MCF 10A (cell line): Measurements from ENCODE around the gene OCIAD2. TPM values are rescaled to one million over a fixed set of nuclear protein-coding genes. Genes with fewer than 3 reads are reported as not detected.
A peak's percentile ranks its signal among the peaks of the same experiment; 100 is the strongest.

Source experiments
- BruUV-seq: library from RNA; stranded (reverse); fragments of 400-500 nt; replicated peaks from 2 replicates; lab custom pipeline; 2021; lab: Mats Ljungman, UMichigan
- CTCF ChIA-PET: fragments of 300-600 bp; sonication (Branson Sonifier 250); formaldehyde crosslinking; extraction: SDS; loops from one replicate; lab custom pipeline; 2021; ENCODE audit warnings: antibody characterized with exemption, inconsistent platforms; lab: Yijun Ruan, JAX
- POLR2A ChIA-PET: fragments of 300-600, 350-650 bp; sonication (Branson Sonifier 250); formaldehyde crosslinking; extraction: SDS; loops from one replicate; lab custom pipeline; 2020; ENCODE audit warnings: antibody characterized with exemption, inconsistent platforms; lab: Yijun Ruan, JAX
- DNase-seq: peaks from one replicate; pipeline ENCODE4 v3.0.0-alpha.2; 2018; ENCODE audit not compliant: unreplicated experiment
- H3K27ac Mint-ChIP-seq: one replicate; pipeline ENCODE4 v1.8.0; 2022; ENCODE audit warnings: mild to moderate bottlenecking, low read depth, mixed read lengths; ENCODE audit not compliant: unreplicated experiment
- H3K27me3 Mint-ChIP-seq: one replicate; pipeline ENCODE4 v1.8.0; 2022; ENCODE audit warnings: mixed read lengths; ENCODE audit not compliant: insufficient read depth, unreplicated experiment
- H3K36me3 Mint-ChIP-seq: one replicate; pipeline ENCODE4 v1.8.0; 2022; ENCODE audit warnings: mild to moderate bottlenecking, moderate library complexity, mixed read lengths; ENCODE audit not compliant: insufficient read depth, unreplicated experiment
- H3K4me1 Mint-ChIP-seq: one replicate; pipeline ENCODE4 v1.8.0; 2022; ENCODE audit warnings: mixed read lengths; ENCODE audit not compliant: insufficient read depth, unreplicated experiment
- H3K4me3 Mint-ChIP-seq: one replicate; pipeline ENCODE4 v1.8.0; 2022; ENCODE audit warnings: mild to moderate bottlenecking, moderate library complexity, mixed read lengths; ENCODE audit not compliant: unreplicated experiment
- H3K9me3 Mint-ChIP-seq: one replicate; pipeline ENCODE4 v1.8.0; 2022; ENCODE audit warnings: mixed read lengths; ENCODE audit not compliant: unreplicated experiment
- intact Hi-C: fragments of 100-400 bp; cut with micrococcal nuclease; formaldehyde crosslinking; loops from 2 replicates; pipeline ENCODE4 v1.14.1; 2022
- total RNA-seq: library from RNA; stranded (reverse); gene quantifications from 2 replicates; pipeline ENCODE4 v1.2.3, GENCODE V29; 2022
- TF ChIP-seq, protein P1 (sequence below): fragments of 200-600 bp; IDR thresholded peaks from one replicate; pipeline ENCODE4 v1.8.0; 2022; ENCODE audit warnings: antibody characterized with exemption, mild to moderate bottlenecking; ENCODE audit not compliant: unreplicated experiment

Gene OCIAD2
- total RNA-seq, 1 experiment from 2014 or later = 94.1 TPM

DNA sequence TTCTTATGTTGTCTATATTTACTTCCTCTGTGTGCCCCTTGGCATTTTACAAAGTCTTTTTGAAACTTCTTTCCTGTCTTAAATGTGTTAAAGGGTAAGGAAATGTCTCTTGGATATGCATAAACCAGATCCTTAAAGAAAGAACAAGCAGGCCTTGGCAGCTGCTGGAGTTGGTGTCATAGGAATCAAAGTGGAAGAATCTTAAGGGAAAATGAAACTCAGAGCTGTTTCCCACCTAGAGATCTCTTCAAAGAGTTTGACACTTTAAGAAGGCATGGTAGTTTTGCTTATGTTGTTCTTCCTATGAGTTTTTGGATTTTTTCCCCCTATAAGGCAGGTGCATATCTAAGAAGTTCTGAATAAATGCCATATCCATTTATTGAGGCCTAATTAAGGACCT lies 42.5 kb upstream of the OCIAD2 start:
- H3K36me3 Mint-ChIP-seq = no peaks in the 10 kb centered on the region
- no peaks in the 10 kb centered on the region for H3K9me3 Mint-ChIP-seq
- TF ChIP-seq, protein P1, sequence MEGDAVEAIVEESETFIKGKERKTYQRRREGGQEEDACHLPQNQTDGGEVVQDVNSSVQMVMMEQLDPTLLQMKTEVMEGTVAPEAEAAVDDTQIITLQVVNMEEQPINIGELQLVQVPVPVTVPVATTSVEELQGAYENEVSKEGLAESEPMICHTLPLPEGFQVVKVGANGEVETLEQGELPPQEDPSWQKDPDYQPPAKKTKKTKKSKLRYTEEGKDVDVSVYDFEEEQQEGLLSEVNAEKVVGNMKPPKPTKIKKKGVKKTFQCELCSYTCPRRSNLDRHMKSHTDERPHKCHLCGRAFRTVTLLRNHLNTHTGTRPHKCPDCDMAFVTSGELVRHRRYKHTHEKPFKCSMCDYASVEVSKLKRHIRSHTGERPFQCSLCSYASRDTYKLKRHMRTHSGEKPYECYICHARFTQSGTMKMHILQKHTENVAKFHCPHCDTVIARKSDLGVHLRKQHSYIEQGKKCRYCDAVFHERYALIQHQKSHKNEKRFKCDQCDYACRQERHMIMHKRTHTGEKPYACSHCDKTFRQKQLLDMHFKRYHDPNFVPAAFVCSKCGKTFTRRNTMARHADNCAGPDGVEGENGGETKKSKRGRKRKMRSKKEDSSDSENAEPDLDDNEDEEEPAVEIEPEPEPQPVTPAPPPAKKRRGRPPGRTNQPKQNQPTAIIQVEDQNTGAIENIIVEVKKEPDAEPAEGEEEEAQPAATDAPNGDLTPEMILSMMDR = no peak
- intact Hi-C loops = no loop called here
- BruUV-seq = no TSS peak
- no peak for DNase-seq
- peak overlapping the region; percentile 67 for H3K27ac Mint-ChIP-seq
- no peaks in the 10 kb centered on the region for H3K27me3 Mint-ChIP-seq
- H3K4me3 Mint-ChIP-seq = no peak overlapping the region
- POLR2A ChIA-PET = interaction anchor here (0.7 to 1.2 kb wide), 5 partner anchors 9 to 170 kb away, joined by 3 to 6 read pairs (median 3); partner anchors contain the start of genes FRYL and OCIAD2
- CTCF ChIA-PET = interaction anchor here (0.6 to 2.1 kb wide), 4 partner anchors 9 to 25 kb away, joined by 3 to 4 read pairs (median 4); no protein-coding TSS in a partner anchor
- H3K4me1 Mint-ChIP-seq = peaks cover 29% of the 10 kb centered on the region

DNA sequence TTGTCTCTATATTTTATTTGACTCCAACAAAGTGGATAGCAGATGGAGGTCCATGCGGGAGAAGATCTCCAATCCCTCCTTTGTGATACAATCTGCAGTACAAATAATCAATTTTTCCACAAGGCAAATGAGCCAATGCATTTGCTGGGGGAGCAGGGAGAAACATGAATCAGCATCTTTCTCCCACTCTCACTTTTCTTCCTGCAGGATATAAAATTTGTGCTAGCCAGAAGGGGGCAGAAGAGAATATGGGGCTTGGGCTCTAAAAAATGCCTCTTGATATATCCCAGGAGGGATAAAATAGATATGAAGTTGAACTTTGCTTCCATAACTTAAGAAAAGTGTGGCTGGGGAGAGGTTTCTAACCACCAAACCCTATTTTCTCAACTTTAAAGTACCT lies 41.2 kb upstream of the OCIAD2 start:
- Mint-ChIP-seq H3K27me3 (no peaks in the 10 kb centered on the region), H3K9me3 (no peaks in the 10 kb centered on the region), H3K4me1 (peaks cover 35% of the 10 kb centered on the region), H3K4me3 (no peak overlapping the region), H3K27ac (no peak overlapping the region), H3K36me3 (no peaks in the 10 kb centered on the region)
- no TSS peak for BruUV-seq
- intact Hi-C loops = no loop called here
- CTCF ChIA-PET = interaction anchor here (0.5 to 0.7 kb wide), 2 partner anchors 32 to 463 kb away, joined by 3 read pairs; no protein-coding TSS in a partner anchor
- DNase-seq = no peak
- POLR2A ChIA-PET = interaction anchor here (0.6 to 0.9 kb wide), 2 partner anchors 111 to 167 kb away, joined by 3 read pairs; no protein-coding TSS in a partner anchor
- TF ChIP-seq, protein P1 = no peak

DNA sequence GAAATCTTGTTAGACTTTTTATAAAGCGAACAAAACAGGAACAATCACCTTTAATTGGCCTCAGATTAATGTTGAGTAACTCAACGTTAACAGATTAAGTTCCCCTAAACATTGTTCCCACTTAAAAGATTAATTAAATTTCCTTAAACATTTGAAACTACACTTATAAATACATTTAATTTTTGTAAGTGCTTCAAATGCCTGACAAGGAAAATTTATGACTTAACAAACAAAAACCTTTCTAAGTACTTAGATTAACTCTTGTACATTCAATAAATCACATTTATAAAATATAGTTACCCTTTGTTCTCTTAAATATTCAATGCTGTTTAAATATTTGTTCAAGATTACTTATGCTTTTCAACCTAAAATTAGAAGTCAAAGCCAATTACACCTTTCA lies 39.4 kb upstream of the OCIAD2 start:
- no peak for DNase-seq
- Mint-ChIP-seq H3K27me3 (no peaks in the 10 kb centered on the region), H3K4me1 (peaks cover 36% of the 10 kb centered on the region), H3K27ac (no peak overlapping the region), H3K36me3 (no peaks in the 10 kb centered on the region), H3K4me3 (no peak overlapping the region), H3K9me3 (no peaks in the 10 kb centered on the region)
- POLR2A ChIA-PET = no interaction called here
- BruUV-seq = no TSS peak
- intact Hi-C loops = loop anchor here (2.0 kb wide), 1 partner anchor 37 kb away; no protein-coding TSS in a partner anchor
- TF ChIP-seq, protein P1 = no peak
- CTCF ChIA-PET = interaction anchor here (0.6 kb wide), 1 partner anchor 11 kb away, joined by 6 read pairs; no protein-coding TSS in a partner anchor

DNA sequence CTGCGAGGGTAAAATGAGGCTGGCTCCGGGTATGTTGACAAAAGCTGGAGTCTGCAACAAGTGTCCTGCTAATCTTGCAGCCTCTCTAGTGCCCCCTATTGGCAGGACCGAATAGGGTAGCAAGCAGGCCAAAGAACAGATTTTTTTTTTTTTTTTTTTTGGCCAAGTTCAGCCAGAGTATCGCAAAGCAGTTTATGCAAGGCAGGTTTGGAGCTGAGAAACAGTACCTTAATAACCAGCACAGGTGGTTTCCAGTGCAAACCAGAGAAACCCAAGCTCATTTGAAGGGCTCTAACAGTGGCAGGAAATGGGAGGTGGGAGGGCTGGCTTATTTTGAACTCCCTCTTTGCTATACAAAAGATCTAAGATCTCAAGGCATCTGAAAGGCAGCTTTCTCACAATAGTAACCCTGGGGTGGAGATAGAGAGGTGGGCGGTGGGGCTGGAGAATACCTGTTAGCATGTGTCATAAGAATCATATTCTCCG lies 38.2 kb upstream of the OCIAD2 start:
- POLR2A ChIA-PET = interaction anchor here (0.6 to 2.3 kb wide), 11 partner anchors 15 to 1822 kb away, joined by 3 to 15 read pairs (median 4); partner anchors contain the start of gene FRYL
- H3K27ac Mint-ChIP-seq = peak overlapping the region; percentile 93
- CTCF ChIA-PET = interaction anchor here (0.6 to 5.5 kb wide), 21 partner anchors 9 to 1497 kb away, joined by 3 to 52 read pairs (median 4); partner anchors contain the start of gene OCIAD2
- intact Hi-C loops = loop anchor here (1.0 to 5.0 kb wide), 3 partner anchors 36 to 164 kb away; partner anchors contain the start of genes FRYL and OCIAD1
- H3K4me1 Mint-ChIP-seq = peaks cover 34% of the 10 kb centered on the region
- TF ChIP-seq, protein P1 = peak; percentile 81
- no peaks in the 10 kb centered on the region for H3K9me3 Mint-ChIP-seq
- DNase-seq = peak; percentile 73
- BruUV-seq = TSS peak; percentile 27
- no peaks in the 10 kb centered on the region for H3K36me3 Mint-ChIP-seq
- peak overlapping the region; percentile 48 for H3K4me3 Mint-ChIP-seq
- H3K27me3 Mint-ChIP-seq = no peaks in the 10 kb centered on the region
